Endothelial cell of umbilical vein (primary cell): Measurements from ENCODE around the gene TFDP1. TPM values are rescaled to one million over a fixed set of nuclear protein-coding genes. Genes with fewer than 3 reads are reported as not detected.

ENCODE experiments used
- BruUV-seq: library from RNA; stranded (reverse); fragments of 400-500 nt; replicated peaks from 2 replicates; lab custom pipeline; 2021; lab: Mats Ljungman, UMichigan
- CTCF ChIA-PET: fragments of 300-600, 350-600 bp; sonication (Branson Sonifier 250); formaldehyde crosslinking; loops from one replicate; lab custom pipeline; 2021; ENCODE audit warnings: antibody characterized with exemption, inconsistent platforms; lab: Charles Lee
- POLR2A ChIA-PET: fragments of 300-600, 350-600 bp; sonication (Branson Sonifier 250); formaldehyde crosslinking; loops from one replicate; lab custom pipeline; 2021; ENCODE audit warnings: antibody characterized with exemption, inconsistent platforms; lab: Charles Lee
- DNase-seq: peaks from one replicate; pipeline ENCODE4 v3.0.0-alpha.2; 2011; ENCODE audit warnings: low read depth, low spot score
- FAIRE-seq: peaks from 2 replicates; lab custom pipeline; 2011; peaks lifted over from hg19 to GRCh38; lab: Jason Lieb, UNC
- H2AFZ ChIP-seq: 2 replicates; pipeline ENCODE4 v1.6.0; 2012; ENCODE audit warnings: low read depth, low read length, control low read depth, inconsistent platforms
- H3K27ac ChIP-seq: 2 replicates; pipeline ENCODE4 v1.5.1; 2011; ENCODE audit warnings: low read depth, mild to moderate bottlenecking, control low read depth, low read length, moderate library complexity; ENCODE audit not compliant: insufficient read depth
- H3K27me3 ChIP-seq, 2 experiments: 2 replicates each; pipeline versions ENCODE4 v1.6.0 to v1.6.1; 2011; ENCODE audit warnings: low read length in 2 of 2, mixed read lengths in 1 of 2; ENCODE audit not compliant: control insufficient read depth in 2 of 2, insufficient read depth in 2 of 2
- H3K36me3 ChIP-seq, 2 experiments: 2 replicates in 1 of 2; 3 replicates in 1 of 2; pipeline ENCODE4 v1.5.1; 2011; ENCODE audit warnings: low read length in 2 of 2, mild to moderate bottlenecking in 1 of 2, moderate library complexity in 1 of 2; ENCODE audit not compliant: control insufficient read depth in 2 of 2, insufficient read depth in 2 of 2; ENCODE audit errors: extremely low read depth in 1 of 2
- H3K4me1 ChIP-seq: 3 replicates; pipeline ENCODE4 v1.5.1; 2011; ENCODE audit warnings: mild to moderate bottlenecking, low read length; ENCODE audit not compliant: control insufficient read depth, insufficient read depth; ENCODE audit errors: extremely low read depth
- H3K4me2 ChIP-seq: 2 replicates; pipeline ENCODE4 v1.6.1; 2011; ENCODE audit warnings: low read length, control low read depth, mixed read lengths; ENCODE audit not compliant: insufficient read depth
- H3K4me3 ChIP-seq, 3 experiments: fragments of 200-600 bp in 1 of 3; sonication (generic), shearing (Covaris generic) in 1 of 3; replicated peaks in 1 of 3; 2 replicates each; pipeline ENCODE4 v1.5.1; 2011 to 2016; ENCODE audit warnings: control low read depth in 3 of 3, low read length in 3 of 3, mild to moderate bottlenecking in 2 of 3, inconsistent platforms in 1 of 3, low read depth in 1 of 3, moderate library complexity in 1 of 3; ENCODE audit not compliant: insufficient read depth in 1 of 3
- H3K79me2 ChIP-seq: 2 replicates; pipeline ENCODE4 v1.6.0; 2012; ENCODE audit warnings: low read length, inconsistent platforms; ENCODE audit not compliant: control insufficient read depth, insufficient read depth
- H3K9ac ChIP-seq: replicated peaks from 2 replicates; pipeline ENCODE3; 2011; ENCODE audit warnings: low read length, control low read depth; ENCODE audit not compliant: insufficient read depth; ENCODE audit errors: extremely low read depth
- H3K9me1 ChIP-seq: replicated peaks from 3 replicates; pipeline ENCODE4 v1.6.0; 2011; ENCODE audit warnings: mild to moderate bottlenecking, low read length; ENCODE audit not compliant: control insufficient read depth, insufficient read depth; ENCODE audit errors: extremely low read depth
- H3K9me3 ChIP-seq: replicated peaks from 2 replicates; pipeline ENCODE4 v1.5.1; 2012; ENCODE audit warnings: low read length, inconsistent platforms; ENCODE audit not compliant: control insufficient read depth, insufficient read depth
- H4K20me1 ChIP-seq: replicated peaks from 2 replicates; pipeline ENCODE3; 2011; ENCODE audit warnings: mild to moderate bottlenecking, low read length; ENCODE audit not compliant: control insufficient read depth, insufficient read depth; ENCODE audit errors: extremely low read depth
- EZH2 ChIP-seq: IDR thresholded peaks from 2 replicates; pipeline ENCODE4 v1.6.1; 2012; ENCODE audit warnings: borderline replicate concordance, low read depth, mild to moderate bottlenecking, moderate library complexity, low read length, inconsistent platforms; ENCODE audit not compliant: severe bottlenecking
- FOS ChIP-seq: IDR thresholded peaks from 2 replicates; pipeline ENCODE4 v1.6.1; 2011; ENCODE audit warnings: mild to moderate bottlenecking, low read length, moderate library complexity, borderline replicate concordance; ENCODE audit not compliant: insufficient read depth
- GATA2 ChIP-seq: IDR thresholded peaks from 2 replicates; pipeline ENCODE4 v1.7.0; 2011; ENCODE audit warnings: low read depth, mild to moderate bottlenecking, moderate library complexity, mixed read lengths, low read length; ENCODE audit not compliant: insufficient read length, insufficient read depth
- JUN ChIP-seq: IDR thresholded peaks from 2 replicates; pipeline ENCODE4 v1.6.1; 2011; ENCODE audit warnings: borderline replicate concordance, low read depth; ENCODE audit not compliant: insufficient read length, insufficient read depth
- MYC ChIP-seq: IDR thresholded peaks from one replicate; pipeline ENCODE4 v1.6.1; 2011; ENCODE audit warnings: mild to moderate bottlenecking, low read depth, low read length
- POLR2A ChIP-seq: IDR thresholded peaks from 2 replicates; pipeline ENCODE4 v1.6.1; 2012; ENCODE audit warnings: low read depth, mild to moderate bottlenecking, control low read depth, low read length
- POLR2AphosphoS5 ChIP-seq: IDR thresholded peaks from 2 replicates; pipeline ENCODE4 v1.6.1; 2012; ENCODE audit warnings: low read depth, mild to moderate bottlenecking, control low read depth, low read length, moderate library complexity; ENCODE audit not compliant: insufficient read depth
- dilution Hi-C: fragments of 300-500 bp; cut with MboI; formaldehyde crosslinking; loops from one replicate; pipeline ENCODE4 v1.15.0; 2019; ENCODE audit warnings: low sequenced_read_pairs; ENCODE audit not compliant: extremely low pct_ligation_motif_present
- intact Hi-C: fragments of 100-400 bp; cut with micrococcal nuclease; formaldehyde crosslinking; loops from one replicate; pipeline ENCODE4 v1.10.0; 2022
- polyA plus RNA-seq, 4 experiments: library from polyadenylated mRNA; depleted of rRNA in 3 of 4; stranded (reverse) in 3 of 4; unstranded in 1 of 4; fragments of >200 nt; gene quantifications; 2 replicates each; pipeline versions ENCODE4 v1.2.1 to v1.2.3, GENCODE V29; 2011 to 2012; ENCODE audit warnings: missing spikeins in 1 of 4
- total RNA-seq: library from RNA; stranded (reverse); gene quantifications from 2 replicates; pipeline ENCODE4 v1.2.3, GENCODE V29; 2021
- TF ChIP-seq, protein P1 (sequence below), 2 donors: IDR thresholded peaks; 1 replicate in 1 of 2; 2 replicates in 1 of 2; pipeline ENCODE4 v1.5.1; 2011; ENCODE audit warnings: low read length in 2 of 2, mild to moderate bottlenecking in 2 of 2, moderate library complexity in 2 of 2, control low read depth in 1 of 2, inconsistent platforms in 1 of 2, low read depth in 1 of 2; ENCODE audit not compliant: insufficient read depth in 1 of 2; ENCODE audit errors: extremely low read depth in 1 of 2
- TF ChIP-seq, protein P2 (sequence below): IDR thresholded peaks from 2 replicates; pipeline ENCODE4 v1.6.1; 2011; ENCODE audit not compliant: insufficient read depth, insufficient read length

Gene TFDP1
- total and polyA plus RNA-seq, 2 donors (not counting 3 experiments of a cell fraction or from before 2014, with no cell fraction given), result 64.3 to 137 TPM

DNA sequence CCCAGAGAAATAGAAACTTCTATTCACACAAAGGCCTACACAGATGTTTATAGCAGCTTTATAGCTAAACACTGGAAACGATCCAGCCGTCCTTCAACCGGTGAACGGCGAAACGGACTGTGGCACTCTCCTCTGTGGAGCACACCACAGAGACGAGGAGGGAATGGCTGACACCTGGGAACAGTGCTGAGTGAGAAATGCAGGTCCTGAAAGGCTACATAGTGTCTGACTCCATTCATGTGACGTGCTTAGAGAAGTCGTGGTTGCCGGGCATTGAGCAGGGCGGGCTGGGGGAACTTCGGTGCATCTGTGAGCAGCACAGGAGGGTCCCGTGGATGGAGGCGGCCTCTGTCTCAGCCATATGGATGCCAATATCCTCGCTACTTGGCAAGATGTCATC lies 79.4 kb downstream of the TFDP1 start:
- Histone ChIP-seq H3K4me2 (no peak overlapping the region), H3K36me3 (no peaks in the 10 kb centered on the region), H3K4me1 (no peaks in the 10 kb centered on the region), H4K20me1 (no peaks in the 10 kb centered on the region), H3K27me3 (peaks cover 2 to 8% of the 10 kb centered on the region in 2 experiments), H3K4me3 (no peak overlapping the region), H3K79me2 (no peaks in the 10 kb centered on the region), H2AFZ (no peak overlapping the region), H3K9me1 (no peaks in the 10 kb centered on the region), H3K9me3 (no peaks in the 10 kb centered on the region), H3K27ac (no peak overlapping the region), H3K9ac (no peak overlapping the region)
- CTCF ChIA-PET, result no interaction called here
- dilution Hi-C loops (no loop called here), intact Hi-C loops (no loop called here)
- BruUV-seq, result no TSS peak
- no peak for TF ChIP-seq GATA2
- TF ChIP-seq, protein P1, sequence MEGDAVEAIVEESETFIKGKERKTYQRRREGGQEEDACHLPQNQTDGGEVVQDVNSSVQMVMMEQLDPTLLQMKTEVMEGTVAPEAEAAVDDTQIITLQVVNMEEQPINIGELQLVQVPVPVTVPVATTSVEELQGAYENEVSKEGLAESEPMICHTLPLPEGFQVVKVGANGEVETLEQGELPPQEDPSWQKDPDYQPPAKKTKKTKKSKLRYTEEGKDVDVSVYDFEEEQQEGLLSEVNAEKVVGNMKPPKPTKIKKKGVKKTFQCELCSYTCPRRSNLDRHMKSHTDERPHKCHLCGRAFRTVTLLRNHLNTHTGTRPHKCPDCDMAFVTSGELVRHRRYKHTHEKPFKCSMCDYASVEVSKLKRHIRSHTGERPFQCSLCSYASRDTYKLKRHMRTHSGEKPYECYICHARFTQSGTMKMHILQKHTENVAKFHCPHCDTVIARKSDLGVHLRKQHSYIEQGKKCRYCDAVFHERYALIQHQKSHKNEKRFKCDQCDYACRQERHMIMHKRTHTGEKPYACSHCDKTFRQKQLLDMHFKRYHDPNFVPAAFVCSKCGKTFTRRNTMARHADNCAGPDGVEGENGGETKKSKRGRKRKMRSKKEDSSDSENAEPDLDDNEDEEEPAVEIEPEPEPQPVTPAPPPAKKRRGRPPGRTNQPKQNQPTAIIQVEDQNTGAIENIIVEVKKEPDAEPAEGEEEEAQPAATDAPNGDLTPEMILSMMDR (IDR thresholded peaks at IDR 0.05; ENCODE audit: extremely low read depth in 1 of 2, insufficient read depth in 1 of 2, low read depth in 1 of 2, low read length in 2 of 2), result no peak
- no peak for TF ChIP-seq POLR2A
- TF ChIP-seq, protein P2, sequence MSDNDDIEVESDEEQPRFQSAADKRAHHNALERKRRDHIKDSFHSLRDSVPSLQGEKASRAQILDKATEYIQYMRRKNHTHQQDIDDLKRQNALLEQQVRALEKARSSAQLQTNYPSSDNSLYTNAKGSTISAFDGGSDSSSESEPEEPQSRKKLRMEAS, result no peak
- no peak for TF ChIP-seq MYC
- TF ChIP-seq POLR2AphosphoS5, result no peak
- TF ChIP-seq JUN, result no peak
- TF ChIP-seq EZH2, result no peak
- TF ChIP-seq FOS, result no peak
- DNase-seq, result no peak
- FAIRE-seq, result no peak
- POLR2A ChIA-PET, result no interaction called here
